Measurements from ENCODE around the gene ANKRD27. TPM values are rescaled to one million over a fixed set of nuclear protein-coding genes. Genes with fewer than 3 reads are reported as not detected.
"Not testable (repeated sequence)": the region's sequence is repeated elsewhere in the genome, so short reads cannot be mapped to it uniquely, and the experiment has no call there.

The ANKRD27 gene
- total and polyA plus RNA-seq, 4 experiments from 2014 or later: 16.0 to 51.2 (median 39.7) TPM

- no peaks in the 10 kb centered on the region for H3K9me3 ChIP-seq (ENCODE audit: control insufficient read depth in 1 of 2, low read length in 2 of 2)
- Mint-ChIP-seq H3K4me3 (no peak overlapping the region), H3K4me1 (peaks cover 5 to 8% (median 7%) of the 10 kb centered on the region in 4 donors), H3K27ac (peak overlapping the region in 2 of 7 donors; percentile 14 to 19), H3K9me3 (no peaks in the 10 kb centered on the region), H3K27me3 (no peaks in the 10 kb centered on the region), H3K36me3 (peaks cover 41 to 64% of the 10 kb centered on the region in 2 donors)
- peaks cover 43% of the 10 kb centered on the region for H3K36me3 ChIP-seq (ENCODE audit: insufficient read depth, low read length)
- H3K4me3 ChIP-seq (ENCODE audit: low read length in 2 of 2): no peak overlapping the region
- peak; percentile 40 to 57 (median 53) for DNase-seq
- POLR2A ChIA-PET (ENCODE audit: partially characterized antibody): interaction anchor here (1.0 kb wide), 1 partner anchor 77 kb away, joined by 4 read pairs; no protein-coding TSS in a partner anchor
- CTCF ChIA-PET (ENCODE audit: partially characterized antibody): interaction anchor here (0.8 to 1.6 kb wide), 8 partner anchors 12 to 187 kb away, joined by 3 to 7 read pairs (median 4); partner anchors contain the start of gene NUDT19
- no peaks in the 10 kb centered on the region for H3K4me1 ChIP-seq (ENCODE audit: insufficient read depth, low read length)
- intact Hi-C loops (cut with micrococcal nuclease): loop anchor here (1.0 to 5.0 kb wide), 2 partner anchors 43 to 373 kb away; partner anchors contain the start of gene FAAP24
- no peaks in the 10 kb centered on the region for H3K27me3 ChIP-seq (ENCODE audit: insufficient read depth, low read length)
- no peak overlapping the region for H3K27ac ChIP-seq (ENCODE audit: low read depth, low read length)
Observed at GRCh38 chr19:32599736-32600157, 75.2 kb downstream of the ANKRD27 start.

DNA sequence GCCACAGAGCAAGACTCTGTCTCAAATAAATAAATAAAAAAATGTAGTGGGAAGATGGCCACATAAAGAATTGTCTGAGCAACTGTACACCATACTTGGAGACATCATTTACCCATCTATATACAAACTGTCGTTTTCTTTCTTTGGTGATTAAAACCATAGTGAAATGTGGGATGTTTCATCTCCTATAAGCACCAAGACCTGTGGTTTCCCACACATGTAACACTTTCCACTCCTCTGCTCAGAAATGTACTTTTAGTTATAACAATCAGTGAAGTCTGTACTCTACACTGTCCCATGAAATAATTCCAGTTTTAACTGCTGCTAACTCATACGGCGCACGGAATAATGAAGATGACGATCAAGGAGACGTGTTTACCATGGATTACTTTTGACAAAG is 75.7 kb downstream of the ANKRD27 start:
- no peaks in the 10 kb centered on the region for H3K9me3 ChIP-seq (ENCODE audit: control insufficient read depth in 1 of 2, low read length in 2 of 2)
- Mint-ChIP-seq H3K27me3 (no peaks in the 10 kb centered on the region), H3K9me3 (no peaks in the 10 kb centered on the region), H3K4me1 (peaks cover 5 to 8% (median 7%) of the 10 kb centered on the region in 4 donors), H3K27ac (no peak overlapping the region), H3K4me3 (no peak overlapping the region), H3K36me3 (peaks cover 41 to 66% of the 10 kb centered on the region in 2 donors)
- no peaks in the 10 kb centered on the region for H3K4me1 ChIP-seq (ENCODE audit: insufficient read depth, low read length)
- no peak for DNase-seq
- intact Hi-C loops (cut with micrococcal nuclease): loop anchor here (1.0 to 5.0 kb wide), 2 partner anchors 43 to 373 kb away; partner anchors contain the start of gene FAAP24
- H3K36me3 ChIP-seq (ENCODE audit: insufficient read depth, low read length): peaks cover 43% of the 10 kb centered on the region
- H3K27ac ChIP-seq (ENCODE audit: low read depth, low read length): no peak overlapping the region
- ChIA-PET CTCF (ENCODE audit: partially characterized antibody) (interaction anchor here (1.0 to 1.6 kb wide), 6 partner anchors 13 to 94 kb away, joined by 3 to 7 read pairs (median 4); partner anchors contain the start of gene NUDT19), POLR2A (ENCODE audit: partially characterized antibody) (no interaction called here)
- H3K27me3 ChIP-seq (ENCODE audit: insufficient read depth, low read length): no peaks in the 10 kb centered on the region
- no peak overlapping the region for H3K4me3 ChIP-seq (ENCODE audit: low read length in 2 of 2)

DNA sequence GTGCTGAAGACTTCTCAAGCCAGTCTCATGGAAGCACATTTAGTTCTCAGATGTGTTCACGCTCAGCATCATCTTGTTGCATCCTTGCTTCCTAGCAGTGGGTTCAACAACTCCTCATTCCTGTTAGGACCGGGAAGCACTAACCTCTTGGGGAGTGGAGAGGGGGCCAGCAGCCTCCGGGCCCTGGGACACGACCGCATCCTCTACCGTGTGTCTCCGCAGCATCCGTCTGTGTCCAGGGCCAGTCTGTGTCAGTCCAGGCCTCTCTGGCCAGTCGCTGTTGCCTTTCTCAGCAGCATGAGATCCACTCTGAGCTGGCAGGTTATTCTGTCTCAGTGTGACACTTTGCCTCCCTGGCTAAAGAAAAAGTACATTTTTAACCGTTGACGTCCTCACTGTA is 77.0 kb downstream of the ANKRD27 start:
- no peaks in the 10 kb centered on the region for H3K4me1 ChIP-seq (ENCODE audit: insufficient read depth, low read length)
- peaks cover 5 to 8% (median 7%) of the 10 kb centered on the region in 4 donors for H3K4me1 Mint-ChIP-seq
- POLR2A ChIA-PET (ENCODE audit: partially characterized antibody): interaction anchor here (0.9 kb wide), 1 partner anchor 16 kb away, joined by 3 read pairs; the partner anchor contains the start of gene PDCD5
- H3K9me3 Mint-ChIP-seq: no peaks in the 10 kb centered on the region
- intact Hi-C loops (cut with micrococcal nuclease): loop anchor here (5.0 kb wide), 1 partner anchor 44 kb away; no protein-coding TSS in a partner anchor
- H3K4me3 ChIP-seq (ENCODE audit: low read length in 2 of 2): no peak overlapping the region
- no peak overlapping the region for H3K27ac ChIP-seq (ENCODE audit: low read depth, low read length)
- H3K36me3 Mint-ChIP-seq: peaks cover 47 to 65% of the 10 kb centered on the region in 2 donors
- DNase-seq: no peak
- no peaks in the 10 kb centered on the region for H3K27me3 ChIP-seq (ENCODE audit: insufficient read depth, low read length)
- H3K4me3 Mint-ChIP-seq: no peak overlapping the region
- no peaks in the 10 kb centered on the region for H3K9me3 ChIP-seq (ENCODE audit: control insufficient read depth in 1 of 2, low read length in 2 of 2)
- peaks cover 30% of the 10 kb centered on the region for H3K36me3 ChIP-seq (ENCODE audit: insufficient read depth, low read length)
- H3K27ac Mint-ChIP-seq: peak overlapping the region in 1 of 7 donors; percentile 47
- CTCF ChIA-PET (ENCODE audit: partially characterized antibody): interaction anchor here (1.2 to 1.4 kb wide), 2 partner anchors 42 to 58 kb away, joined by 3 to 5 read pairs; no protein-coding TSS in a partner anchor
- H3K27me3 Mint-ChIP-seq: no peaks in the 10 kb centered on the region

DNA sequence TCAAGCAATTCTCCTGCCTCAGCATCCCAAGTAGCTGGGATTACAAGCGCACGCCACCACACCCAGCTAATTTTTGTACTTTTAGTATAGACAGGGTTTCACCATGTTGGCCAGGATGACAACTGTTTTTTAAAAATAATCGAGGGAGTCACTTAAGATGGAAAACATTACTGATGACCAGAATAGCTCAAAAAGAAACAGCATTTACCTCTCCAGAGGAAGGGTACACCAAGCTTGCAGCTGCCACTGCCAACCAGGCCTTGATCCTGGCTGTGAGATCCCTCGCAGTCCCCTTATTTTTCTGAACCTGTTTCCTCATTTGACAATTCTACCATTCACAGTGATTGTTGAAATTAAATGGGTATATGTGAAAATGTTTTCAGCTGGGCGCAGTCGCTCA is 79.5 kb downstream of the ANKRD27 start:
- Histone ChIP-seq H3K36me3 (ENCODE audit: insufficient read depth, low read length) (peaks cover 23% of the 10 kb centered on the region), H3K4me3 (ENCODE audit: low read length in 2 of 2) (no peak overlapping the region), H3K27ac (ENCODE audit: low read depth, low read length) (no peak overlapping the region), H3K27me3 (ENCODE audit: insufficient read depth, low read length) (no peaks in the 10 kb centered on the region), H3K4me1 (ENCODE audit: insufficient read depth, low read length) (no peaks in the 10 kb centered on the region), H3K9me3 (ENCODE audit: control insufficient read depth in 1 of 2, low read length in 2 of 2) (no peaks in the 10 kb centered on the region)
- Mint-ChIP-seq H3K9me3 (no peaks in the 10 kb centered on the region), H3K4me3 (no peak overlapping the region), H3K27ac (no peak overlapping the region), H3K4me1 (peaks cover 7 to 8% (median 8%) of the 10 kb centered on the region in 4 donors), H3K27me3 (no peaks in the 10 kb centered on the region), H3K36me3 (peaks cover 53 to 60% of the 10 kb centered on the region in 2 donors)
- intact Hi-C loops (cut with micrococcal nuclease): loop anchor here (5.0 kb wide), 1 partner anchor 47 kb away; no protein-coding TSS in a partner anchor
- CTCF ChIA-PET (ENCODE audit: partially characterized antibody): no interaction called here
- DNase-seq: no peak
- POLR2A ChIA-PET (ENCODE audit: partially characterized antibody): no interaction called here

- Histone ChIP-seq H3K36me3 (ENCODE audit: insufficient read depth, low read length) (peaks cover 23% of the 10 kb centered on the region), H3K27ac (ENCODE audit: low read depth, low read length) (no peak overlapping the region), H3K4me3 (ENCODE audit: low read length in 2 of 2) (no peak overlapping the region), H3K4me1 (ENCODE audit: insufficient read depth, low read length) (no peaks in the 10 kb centered on the region), H3K9me3 (ENCODE audit: control insufficient read depth in 1 of 2, low read length in 2 of 2) (no peaks in the 10 kb centered on the region), H3K27me3 (ENCODE audit: insufficient read depth, low read length) (no peaks in the 10 kb centered on the region)
- Mint-ChIP-seq H3K9me3 (no peaks in the 10 kb centered on the region), H3K4me1 (peaks cover 0 to 3% (median 1%) of the 10 kb centered on the region in 4 donors), H3K4me3 (no peak overlapping the region), H3K36me3 (peaks cover 52% of the 10 kb centered on the region in 2 donors), H3K27ac (peak overlapping the region in 3 of 7 donors; percentile 41 to 53 (median 42)), H3K27me3 (no peaks in the 10 kb centered on the region)
- ChIA-PET CTCF (ENCODE audit: partially characterized antibody) (interaction anchor here (1.3 kb wide), 1 partner anchor 14 kb away, joined by 3 read pairs; the partner anchor contains the start of gene PDCD5), POLR2A (ENCODE audit: partially characterized antibody) (no interaction called here)
- no peak for DNase-seq
- intact Hi-C loops (cut with micrococcal nuclease): no loop called here
Observed at GRCh38 chr19:32594021-32594420, 81.0 kb downstream of the ANKRD27 start.

GRCh38 chr19:32587747-32588504 is 87.1 kb downstream of the ANKRD27 start:
- H3K9me3 ChIP-seq (ENCODE audit: control insufficient read depth in 1 of 2, low read length in 2 of 2); H3K27ac Mint-ChIP-seq; CTCF ChIA-PET (ENCODE audit: partially characterized antibody); H3K27me3 ChIP-seq (ENCODE audit: insufficient read depth, low read length); H3K4me3 Mint-ChIP-seq; DNase-seq; H3K27me3 Mint-ChIP-seq; intact Hi-C loops (cut with micrococcal nuclease); H3K4me3 ChIP-seq (ENCODE audit: low read length in 2 of 2); POLR2A ChIA-PET (ENCODE audit: partially characterized antibody); H3K9me3 Mint-ChIP-seq; H3K27ac ChIP-seq (ENCODE audit: low read depth, low read length): not testable (repeated sequence)
- H3K36me3 ChIP-seq (ENCODE audit: insufficient read depth, low read length): peaks cover 27% of the 10 kb centered on the region
- H3K4me1 ChIP-seq (ENCODE audit: insufficient read depth, low read length): peaks cover 11% of the 10 kb centered on the region
- peaks cover 37 to 49% of the 10 kb centered on the region in 2 donors for H3K36me3 Mint-ChIP-seq
- peaks cover 17 to 31% (median 22%) of the 10 kb centered on the region in 4 donors for H3K4me1 Mint-ChIP-seq

- Histone ChIP-seq H3K4me1 (ENCODE audit: insufficient read depth, low read length) (peaks cover 30% of the 10 kb centered on the region), H3K36me3 (ENCODE audit: insufficient read depth, low read length) (peaks cover 22% of the 10 kb centered on the region), H3K4me3 (ENCODE audit: low read length in 2 of 2) (peak overlapping the region; percentile 66 to 88), H3K27ac (ENCODE audit: low read depth, low read length) (peak overlapping the region; percentile 74), H3K9me3 (ENCODE audit: control insufficient read depth in 1 of 2, low read length in 2 of 2) (no peaks in the 10 kb centered on the region), H3K27me3 (ENCODE audit: insufficient read depth, low read length) (no peaks in the 10 kb centered on the region)
- Mint-ChIP-seq H3K4me3 (peak overlapping the region; percentile 80 to 90 (median 86)), H3K4me1 (peaks cover 25 to 46% (median 35%) of the 10 kb centered on the region in 4 donors), H3K9me3 (no peaks in the 10 kb centered on the region), H3K27ac (peak overlapping the region; percentile 83 to 91 (median 86)), H3K36me3 (peaks cover 20 to 26% of the 10 kb centered on the region in 2 donors), H3K27me3 (no peaks in the 10 kb centered on the region)
- CTCF ChIA-PET (ENCODE audit: partially characterized antibody): interaction anchor here (1.2 kb wide), 1 partner anchor 9 kb away, joined by 3 read pairs; no protein-coding TSS in a partner anchor
- DNase-seq: no peak
- intact Hi-C loops (cut with micrococcal nuclease): loop anchor here (2.0 to 5.0 kb wide), 3 partner anchors 177 to 1229 kb away; partner anchors contain the start of genes DPY19L3 and ZNF507
- POLR2A ChIA-PET (ENCODE audit: partially characterized antibody): interaction anchor here (0.5 to 2.6 kb wide), 8 partner anchors 17 to 940 kb away, joined by 3 to 14 read pairs (median 4); partner anchors contain the start of genes ANKRD27, CEBPG, CEP89 and FAAP24
Observed at GRCh38 chr19:32581705-32582179, 93.2 kb downstream of the ANKRD27 start.
